Mesendoderm (in vitro differentiated cells): ENCODE measurements around the gene EOLA2.
"Not testable (repeated sequence)": the region's sequence is repeated elsewhere in the genome, so short reads cannot be mapped to it uniquely, and the experiment has no call there.

ENCODE experiments used
- DNase-seq: peaks from one replicate; pipeline ENCODE4 v3.0.0; 2013
- H2AK5ac ChIP-seq: 2 replicates; pipeline ENCODE4 v1.6.1; 2013; ENCODE audit warnings: low read length, inconsistent platforms
- H2BK120ac ChIP-seq: 2 replicates; pipeline ENCODE4 v1.6.1; 2013; ENCODE audit warnings: low read depth, mild to moderate bottlenecking, low read length, moderate library complexity, mixed read lengths
- H2BK15ac ChIP-seq: replicated peaks from 2 replicates; pipeline ENCODE4 v1.6.1; 2013; ENCODE audit warnings: low read depth, mild to moderate bottlenecking, moderate library complexity
- H2BK5ac ChIP-seq: 2 replicates; pipeline ENCODE4 v1.6.1; 2013; ENCODE audit warnings: low read length, inconsistent platforms
- H3K18ac ChIP-seq: 2 replicates; pipeline ENCODE4 v1.6.1; 2013; ENCODE audit warnings: mild to moderate bottlenecking, low read length, mixed read lengths
- H3K23ac ChIP-seq: one replicate; pipeline ENCODE4 v1.6.1; 2013; ENCODE audit warnings: low read length
- H3K27ac ChIP-seq: 2 replicates; pipeline ENCODE4 v1.5.1; 2013; ENCODE audit warnings: low read depth, mild to moderate bottlenecking, inconsistent platforms, low read length, moderate library complexity
- H3K27me3 ChIP-seq: 2 replicates; pipeline ENCODE4 v1.6.1; 2013; ENCODE audit warnings: low read length, control low read depth, mild to moderate bottlenecking, inconsistent platforms; ENCODE audit not compliant: insufficient read depth, poor library complexity
- H3K36me3 ChIP-seq: 2 replicates; pipeline ENCODE4 v1.6.1; 2013; ENCODE audit warnings: low read length, inconsistent platforms; ENCODE audit not compliant: control insufficient read depth, insufficient read depth
- H3K4ac ChIP-seq: one replicate; pipeline ENCODE4 v1.6.1; 2013; ENCODE audit warnings: low read depth, mild to moderate bottlenecking, low read length, moderate library complexity
- H3K4me1 ChIP-seq: 2 replicates; pipeline ENCODE4 v1.6.1; 2013; ENCODE audit warnings: low read depth, low read length, inconsistent platforms; ENCODE audit not compliant: control insufficient read depth
- H3K4me2 ChIP-seq: 2 replicates; pipeline ENCODE4 v1.6.1; 2013; ENCODE audit warnings: low read length
- H3K4me3 ChIP-seq: 2 replicates; pipeline ENCODE4 v1.5.1; 2013; ENCODE audit warnings: mild to moderate bottlenecking, low read length
- H3K56ac ChIP-seq: one replicate; pipeline ENCODE4 v1.6.1; 2013; ENCODE audit warnings: low read length
- H3K79me1 ChIP-seq: 2 replicates; pipeline ENCODE4 v1.6.1; 2013; ENCODE audit warnings: low read length, inconsistent platforms
- H3K79me2 ChIP-seq: 2 replicates; pipeline ENCODE4 v1.6.1; 2013; ENCODE audit warnings: mild to moderate bottlenecking, low read length; ENCODE audit not compliant: control insufficient read depth, insufficient read depth
- H3K9ac ChIP-seq: 2 replicates; pipeline ENCODE4 v1.6.1; 2013; ENCODE audit warnings: low read length, inconsistent platforms
- H4K5ac ChIP-seq: one replicate; pipeline ENCODE4 v1.6.1; 2013; ENCODE audit warnings: low read length
- H4K8ac ChIP-seq: one replicate; pipeline ENCODE4 v1.6.1; 2013; ENCODE audit warnings: low read depth, mild to moderate bottlenecking, control low read depth, low read length, moderate library complexity
- WGBS: extraction: QIAGEN DNeasy Blood & Tissue Kit; methylation state at CpG from one replicate; pipeline ENCODE4 v1.1.7; 2013; ENCODE audit warnings: low lambda C conversion rate, missing lambda C conversion rate; ENCODE audit not compliant: insufficient coverage; ENCODE audit errors: extremely low coverage; 5-methylcytosine and 5-hydroxymethylcytosine counted together

Gene EOLA2

GRCh38 chrX:149927964-149928258 is 10.4 kb downstream of the EOLA2 start:
- not testable (repeated sequence) for H3K79me1 ChIP-seq, H3K56ac ChIP-seq, H3K18ac ChIP-seq, H3K4ac ChIP-seq, H3K4me3 ChIP-seq, H4K5ac ChIP-seq, H2AK5ac ChIP-seq, H3K23ac ChIP-seq, H3K4me2 ChIP-seq, H2BK120ac ChIP-seq, H3K79me2 ChIP-seq, H3K9ac ChIP-seq, H2BK5ac ChIP-seq, DNase-seq, H3K4me1 ChIP-seq, H3K36me3 ChIP-seq, H3K27me3 ChIP-seq, H2BK15ac ChIP-seq, H4K8ac ChIP-seq, H3K27ac ChIP-seq
- no CpG with 5 or more reads among the region's 1 CpG for WGBS

- H3K56ac ChIP-seq, H3K4ac ChIP-seq, H3K79me2 ChIP-seq, H3K4me2 ChIP-seq, H3K79me1 ChIP-seq, H3K27ac ChIP-seq, H2AK5ac ChIP-seq, H4K8ac ChIP-seq, H3K4me3 ChIP-seq, H3K36me3 ChIP-seq, H3K18ac ChIP-seq, H3K4me1 ChIP-seq, H2BK15ac ChIP-seq, H3K9ac ChIP-seq, H3K23ac ChIP-seq, H4K5ac ChIP-seq, H2BK120ac ChIP-seq, H3K27me3 ChIP-seq, DNase-seq, H2BK5ac ChIP-seq: not testable (repeated sequence)
- no CpG with 5 or more reads among the region's 8 CpGs for whole genome bisulfite sequencing
These were observed 10.9 kb downstream of the EOLA2 start for GRCh38 chrX:149927245-149927963.

GRCh38 chrX:149924434-149924833 is 13.9 kb downstream of the EOLA2 start:
- WGBS: no CpG with 5 or more reads among the region's 5 CpGs
- H2BK15ac ChIP-seq, H3K4me3 ChIP-seq: not testable (repeated sequence)

GRCh38 chrX:149923836-149924235 is 14.5 kb downstream of the EOLA2 start:
- H3K79me2 ChIP-seq, H3K4ac ChIP-seq, H4K5ac ChIP-seq, H2BK15ac ChIP-seq, H3K36me3 ChIP-seq, H4K8ac ChIP-seq, H3K4me3 ChIP-seq, H3K27me3 ChIP-seq, DNase-seq, H3K18ac ChIP-seq, H3K27ac ChIP-seq, H2AK5ac ChIP-seq, H2BK120ac ChIP-seq, H2BK5ac ChIP-seq, H3K56ac ChIP-seq, H3K4me2 ChIP-seq, H3K79me1 ChIP-seq, H3K23ac ChIP-seq, H3K4me1 ChIP-seq, H3K9ac ChIP-seq: not testable (repeated sequence)
- no CpG with 5 or more reads among the region's 4 CpGs for WGBS

More at GRCh38 chrX:149924434-149924833, 13.9 kb downstream of the EOLA2 start:
- not testable (repeated sequence) for H2BK120ac ChIP-seq, H3K27ac ChIP-seq, H3K36me3 ChIP-seq, H4K8ac ChIP-seq, H3K79me2 ChIP-seq, H4K5ac ChIP-seq, H3K18ac ChIP-seq, H3K56ac ChIP-seq, H3K79me1 ChIP-seq, H3K23ac ChIP-seq, H2BK5ac ChIP-seq, H3K27me3 ChIP-seq, H3K4ac ChIP-seq, H3K4me1 ChIP-seq, H2AK5ac ChIP-seq, H3K9ac ChIP-seq, H3K4me2 ChIP-seq, DNase-seq

- Histone ChIP-seq H3K79me1 (no peaks in the 10 kb centered on the region), H4K5ac (no peak overlapping the region)
- no peak for DNase-seq
These were observed 21.4 kb downstream of the EOLA2 start for GRCh38 chrX:149916745-149917392.

More at GRCh38 chrX:149916745-149917392, 21.4 kb downstream of the EOLA2 start:
- Histone ChIP-seq H3K27ac (no peak overlapping the region), H3K9ac (no peak overlapping the region), H3K4me1 (no peaks in the 10 kb centered on the region), H2BK5ac (no peak overlapping the region), H2BK120ac (no peak overlapping the region), H3K18ac (no peak overlapping the region), H3K27me3 (no peaks in the 10 kb centered on the region), H3K56ac (no peak overlapping the region), H2AK5ac (no peak overlapping the region), H3K79me2 (no peaks in the 10 kb centered on the region), H3K4me3 (no peak overlapping the region), H2BK15ac (no peak overlapping the region), H3K36me3 (no peaks in the 10 kb centered on the region), H3K4me2 (no peak overlapping the region), H3K23ac (no peak overlapping the region), H4K8ac (no peak overlapping the region), H3K4ac (no peak overlapping the region)
- WGBS: no CpG with 5 or more reads among the region's 3 CpGs
